NOMO-1 (cell line): ENCODE data around the gene DUOXA1.

ENCODE experiments used
- DNase-seq, 2 experiments: peaks; one replicate each; lab custom pipeline; 2025; ENCODE audit not compliant: unreplicated experiment in 2 of 2; lab: John Stamatoyannopoulos, UW

DUOXA1 gene

DNA sequence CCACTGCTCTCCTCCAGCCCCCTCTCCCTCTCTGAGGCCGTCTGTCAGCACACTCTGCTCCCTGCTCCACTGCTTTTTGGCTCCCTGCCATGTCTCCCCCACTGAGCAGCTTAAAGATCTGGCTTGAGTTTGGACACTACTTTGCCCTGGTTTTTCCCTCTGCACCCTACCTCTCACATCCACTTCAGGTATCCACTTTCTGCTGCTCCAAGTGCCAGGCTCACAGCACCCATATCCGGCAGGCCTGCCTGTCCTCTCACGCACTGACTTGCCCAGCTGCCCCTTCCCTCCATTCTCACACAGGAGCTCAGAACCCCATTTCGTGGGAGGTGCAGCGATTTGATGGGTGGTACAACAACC, 3.9 kb upstream of the DUOXA1 start:
- DNase-seq, result no peak

DNA sequence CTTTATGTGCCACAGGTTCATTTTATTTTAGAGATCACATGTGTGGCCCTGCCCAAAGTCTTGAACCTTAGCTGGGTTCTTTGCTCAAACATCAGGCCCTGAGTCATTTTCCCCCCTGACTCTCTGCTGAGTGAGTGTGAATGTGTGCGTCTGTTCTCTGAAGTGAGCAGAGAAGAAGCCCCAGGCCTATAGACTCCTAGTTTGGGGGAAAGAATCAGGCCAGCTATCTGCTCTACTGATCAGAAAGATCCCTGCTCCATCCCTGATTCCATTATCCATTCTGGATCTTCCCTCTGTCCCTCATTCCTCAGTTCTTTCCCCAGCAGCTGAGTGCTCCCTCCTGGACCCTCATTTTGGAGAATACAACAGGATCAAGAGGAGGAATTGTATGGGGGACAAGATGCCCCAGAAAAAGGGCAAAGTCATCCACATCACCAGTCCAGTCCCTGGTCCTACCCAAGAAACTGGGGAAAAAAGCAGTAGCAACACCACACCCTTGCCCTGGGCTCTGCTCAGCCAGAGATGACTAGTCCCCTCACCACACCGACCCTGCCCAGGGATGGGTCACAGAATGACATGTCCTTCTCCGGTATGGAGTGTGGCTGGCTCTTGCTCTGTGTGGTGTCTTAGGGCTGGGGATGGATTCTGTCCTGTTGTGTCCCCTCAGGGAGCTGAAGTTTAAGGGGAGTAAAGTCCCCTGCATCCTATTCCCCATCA, 3.3 kb upstream of the DUOXA1 start:
- no peak for DNase-seq

DNA sequence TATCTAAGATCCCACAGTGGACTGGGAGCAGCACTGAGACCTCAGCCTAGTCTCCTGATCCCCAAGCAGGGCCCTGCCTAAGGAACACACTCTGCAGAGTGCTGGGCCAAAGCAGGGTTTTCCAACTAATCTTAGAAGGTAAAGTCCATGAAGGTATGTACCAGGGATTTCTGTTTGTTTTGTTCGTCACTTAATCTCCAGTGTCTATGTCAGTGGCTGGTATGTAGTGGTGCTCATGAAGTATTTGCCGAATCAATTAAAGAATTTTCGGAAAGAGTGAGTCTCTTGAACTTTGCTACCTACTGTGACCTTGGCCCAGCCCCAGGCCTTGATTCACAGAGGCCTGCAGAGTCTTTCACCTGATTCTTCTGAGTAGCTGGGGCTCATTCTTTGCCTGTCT, 1.8 kb upstream of the DUOXA1 start:
- no peak for DNase-seq

DNA sequence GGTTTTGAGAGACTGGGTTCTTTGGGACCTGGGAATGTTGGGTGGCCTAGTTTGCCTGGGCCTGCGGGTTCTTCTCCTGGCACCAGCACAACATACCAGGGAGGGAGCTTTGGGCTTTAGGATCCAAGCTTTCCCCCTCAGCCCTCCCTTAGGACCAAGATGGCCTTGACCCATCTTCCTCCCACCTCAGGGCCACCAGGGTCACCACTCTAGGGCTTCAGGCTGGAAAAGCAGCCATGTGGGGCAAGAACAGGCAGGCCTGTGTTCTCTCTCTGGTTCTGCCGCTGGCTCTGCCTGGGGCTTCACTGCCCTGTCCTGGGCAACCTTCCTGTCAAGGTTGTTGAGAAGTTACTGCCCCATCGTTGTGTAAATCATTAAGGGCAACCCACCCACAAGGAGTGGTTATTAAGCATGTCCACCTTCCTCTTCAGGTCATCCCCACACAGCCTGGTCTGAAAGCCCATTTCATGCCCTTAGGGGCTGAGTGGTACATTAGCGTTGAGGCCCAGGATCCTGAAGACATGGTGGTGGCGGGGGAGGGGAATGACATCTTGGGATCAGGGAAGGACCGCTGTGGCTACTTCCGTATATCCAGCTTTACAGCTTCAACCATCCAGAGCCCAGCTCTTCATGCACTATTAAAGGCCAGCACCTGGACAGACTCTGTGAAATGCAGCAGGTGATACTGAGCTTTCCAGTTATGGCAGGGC, 767 bp upstream of the DUOXA1 start:
- no peak for DNase-seq

DNA sequence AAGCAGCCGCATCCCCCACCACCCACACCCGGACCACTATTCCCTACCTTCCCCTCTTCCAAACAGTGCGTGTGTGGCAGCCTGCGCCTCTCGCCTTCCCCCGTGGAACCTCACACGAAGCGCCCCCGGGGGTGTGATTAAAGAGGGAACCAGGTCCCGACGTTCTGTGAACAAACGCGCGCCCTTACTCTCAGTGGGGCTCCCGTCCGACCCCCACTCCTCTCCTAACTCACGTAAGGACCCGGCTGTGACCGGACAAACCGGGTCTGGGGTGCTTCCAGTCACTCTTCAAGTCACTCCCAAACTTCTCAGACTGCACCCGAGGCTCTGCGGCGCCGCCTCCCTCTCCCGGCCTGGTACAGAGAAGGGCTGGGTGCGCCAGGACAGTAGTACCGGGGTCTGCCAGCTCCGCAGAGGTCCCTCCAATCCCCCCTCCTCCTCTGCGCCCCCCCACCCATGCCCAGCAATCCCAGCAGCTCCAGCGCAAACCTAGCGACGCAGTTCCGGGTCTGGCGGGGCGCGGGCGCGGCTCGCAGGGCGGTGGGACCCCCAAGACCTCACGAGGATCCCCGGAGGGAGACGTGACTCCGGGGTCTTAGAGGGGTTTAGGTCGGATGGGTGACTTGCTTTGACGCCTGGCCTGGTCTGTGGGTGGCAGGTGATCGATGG, 574 bp downstream of the DUOXA1 start:
- DNase-seq, result no peak

DNA sequence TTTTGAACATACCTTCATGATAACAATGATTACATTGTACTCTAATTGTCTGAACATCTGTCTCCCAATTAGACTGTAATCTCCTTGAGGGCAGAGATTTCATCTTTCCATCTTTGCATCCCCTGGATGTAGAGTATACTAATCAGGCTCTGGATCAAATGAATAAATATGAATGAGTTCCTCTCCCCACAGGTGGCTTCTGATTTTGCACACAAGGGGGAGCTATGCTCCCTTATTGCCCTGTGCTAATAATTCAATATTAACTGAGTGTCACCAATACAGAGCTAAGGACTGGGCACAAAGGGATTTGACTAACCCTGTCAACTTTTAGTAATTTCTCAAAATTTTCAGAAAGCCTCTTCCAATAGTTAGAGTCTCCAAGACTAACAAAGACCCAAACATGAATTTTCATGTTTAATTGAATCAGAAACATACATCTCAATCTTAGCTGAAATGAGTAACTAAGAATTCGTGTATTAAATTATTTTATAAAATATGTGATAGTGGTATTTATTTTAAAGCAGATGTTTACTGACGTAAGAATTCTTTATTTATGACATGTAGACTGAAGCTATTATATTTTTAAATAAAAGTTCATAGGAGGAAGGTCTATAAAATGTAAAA, 3.0 kb downstream of the DUOXA1 start:
- peak in 1 of 2 experiments; percentile 28 for DNase-seq

DNA sequence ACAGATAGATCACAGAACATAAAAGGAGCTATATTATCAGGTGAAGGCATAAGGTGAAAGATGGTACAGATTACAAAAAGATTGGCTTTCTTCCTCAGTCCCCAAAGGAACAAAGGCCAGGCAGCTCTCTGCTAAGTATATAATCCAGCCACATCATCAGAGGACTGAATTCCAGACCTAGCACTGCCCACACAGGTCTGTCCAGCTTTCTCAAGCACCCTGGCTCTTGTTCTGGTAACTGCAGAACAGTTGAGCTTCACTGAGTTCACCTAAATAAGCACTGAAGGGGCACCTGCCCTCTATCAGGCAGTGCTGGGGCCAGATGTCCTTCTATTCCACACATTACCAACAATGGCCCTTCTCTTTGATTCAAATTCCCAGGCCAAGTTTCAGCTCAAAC, 6.3 kb downstream of the DUOXA1 start:
- no peak for DNase-seq

DNA sequence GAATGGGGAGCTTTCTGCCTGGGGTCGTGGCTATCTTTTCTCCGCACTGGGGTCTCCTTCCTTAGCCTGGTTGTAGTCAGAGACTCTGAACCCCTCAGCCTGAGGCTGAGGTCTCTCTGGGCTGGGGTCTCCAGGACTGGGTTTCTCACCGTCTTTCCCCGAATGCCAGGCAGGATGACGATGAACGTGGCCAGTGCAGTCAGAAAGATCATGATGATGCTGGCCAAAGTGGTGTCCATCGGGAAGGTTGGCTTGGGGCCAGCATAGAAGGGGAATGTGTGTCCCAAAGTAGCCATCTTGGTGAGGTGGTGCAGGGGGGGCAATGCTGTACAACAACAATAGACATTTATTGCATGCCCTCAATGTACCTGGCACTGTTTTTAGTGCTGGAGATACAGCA, 7.0 kb downstream of the DUOXA1 start:
- no peak for DNase-seq

DNA sequence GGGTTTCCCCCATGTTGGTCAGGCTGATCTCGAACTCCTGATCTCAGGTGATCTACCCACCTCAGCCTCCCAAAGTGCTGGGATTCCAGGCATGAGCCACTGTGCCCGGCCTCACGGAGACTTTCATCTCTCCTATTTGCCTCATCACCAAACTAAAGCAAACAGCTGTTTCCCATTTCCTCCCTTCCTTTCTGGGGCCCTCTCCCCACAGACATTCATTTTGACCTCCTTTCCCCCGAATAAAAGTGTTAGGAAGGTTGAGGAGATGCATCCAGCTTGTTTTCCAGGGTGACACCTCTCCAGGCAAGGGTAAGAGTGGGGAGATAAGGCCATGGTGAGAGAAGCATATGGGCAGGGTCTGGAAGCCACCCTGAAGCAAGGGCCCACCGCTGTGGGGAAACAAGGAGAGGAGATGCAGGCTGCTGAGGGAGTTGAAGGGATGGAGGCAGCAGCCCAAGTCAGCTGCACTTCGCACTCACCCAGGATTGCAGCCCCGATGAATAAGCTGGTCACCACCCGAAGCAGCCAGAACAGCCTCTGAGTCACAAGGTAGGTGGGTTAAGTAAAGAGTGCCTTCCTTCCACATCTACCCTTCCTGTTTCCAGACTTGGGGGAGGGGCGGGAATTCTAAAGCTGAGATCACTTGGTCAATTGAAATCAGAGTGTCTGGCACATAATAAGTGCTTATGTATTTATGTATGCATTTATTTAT, 7.8 kb downstream of the DUOXA1 start:
- DNase-seq, result no peak

DNA sequence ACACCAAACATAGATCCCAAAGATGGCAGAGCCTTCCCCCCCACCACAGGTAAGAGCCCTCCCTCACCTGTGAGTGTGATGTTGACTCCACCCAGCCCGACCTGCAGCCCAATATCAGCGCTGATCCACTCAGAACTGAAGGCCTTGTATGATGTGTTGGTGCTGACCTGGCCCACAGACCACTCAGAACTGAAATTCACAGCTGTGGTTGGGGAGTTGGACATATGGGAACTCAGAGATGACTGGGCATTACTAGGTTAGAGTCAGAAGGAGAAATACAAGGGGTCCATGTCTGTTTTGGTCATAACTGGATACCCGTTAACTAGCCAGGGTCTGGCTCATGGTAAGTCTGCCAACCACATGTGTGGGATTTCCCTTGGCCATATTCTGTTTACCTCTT, 8.7 kb downstream of the DUOXA1 start:
- DNase-seq, result no peak

DNA sequence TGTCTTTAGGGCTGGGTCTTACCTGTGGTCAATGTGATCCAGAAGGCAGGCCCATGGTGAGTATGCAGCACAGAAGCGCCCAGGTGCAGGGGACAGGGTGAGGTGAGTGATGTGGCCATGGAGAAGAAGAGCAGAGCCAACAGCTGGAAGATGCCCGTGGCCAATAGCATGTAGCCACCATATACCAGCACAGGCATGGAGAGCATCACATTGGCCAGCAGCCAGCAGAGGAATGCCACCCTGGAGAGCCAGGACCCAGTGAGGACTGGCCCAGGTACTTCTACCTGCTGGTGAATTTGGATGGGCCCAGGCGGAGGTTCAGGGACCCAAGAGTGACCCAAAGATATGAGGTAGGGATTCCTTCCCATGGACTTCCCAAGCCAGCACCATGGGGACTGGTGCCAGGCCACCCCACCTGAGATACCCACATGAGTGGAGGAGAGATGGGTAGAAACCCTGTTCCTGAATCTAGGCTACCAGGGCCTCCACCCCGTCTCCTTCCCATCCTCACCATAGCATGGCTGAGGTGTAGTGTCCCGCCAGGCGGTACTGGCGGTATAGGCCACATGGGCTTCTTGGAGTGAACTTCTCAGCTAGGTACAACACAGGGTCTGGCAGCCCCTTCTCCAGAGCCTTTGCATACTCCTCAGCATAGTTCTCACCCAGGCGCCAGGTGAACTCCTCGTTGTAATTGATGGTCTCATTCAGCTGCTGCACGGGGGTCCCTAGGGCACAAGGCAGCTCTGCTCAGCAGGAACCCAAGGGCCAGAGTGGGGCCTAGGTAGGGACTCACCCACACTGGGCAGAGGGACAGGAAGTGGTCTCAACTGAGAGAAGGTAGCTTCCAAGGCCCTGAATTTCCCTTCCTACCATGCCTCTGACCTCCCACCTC, 9.4 kb downstream of the DUOXA1 start:
- no peak for DNase-seq

DNA sequence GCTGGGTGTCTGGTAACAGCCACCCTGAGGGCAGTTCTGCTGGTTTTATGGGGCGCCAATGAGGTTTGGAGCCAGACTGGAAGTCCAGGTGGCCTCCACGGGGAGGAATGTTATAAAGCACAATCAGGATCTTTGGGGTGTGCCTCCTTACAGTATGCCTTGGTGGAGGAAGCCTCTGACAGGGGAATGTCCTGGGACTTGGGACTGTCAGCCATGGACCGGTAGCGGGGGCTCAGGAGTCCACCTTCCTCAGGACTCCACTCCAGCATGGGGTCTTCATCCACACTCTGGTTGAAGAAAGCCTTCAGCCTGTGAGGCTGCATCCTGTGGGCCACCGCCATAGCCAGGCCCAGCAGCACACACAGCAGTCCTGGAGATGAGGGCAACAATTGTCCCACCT, 10.7 kb downstream of the DUOXA1 start:
- no peak for DNase-seq

DNA sequence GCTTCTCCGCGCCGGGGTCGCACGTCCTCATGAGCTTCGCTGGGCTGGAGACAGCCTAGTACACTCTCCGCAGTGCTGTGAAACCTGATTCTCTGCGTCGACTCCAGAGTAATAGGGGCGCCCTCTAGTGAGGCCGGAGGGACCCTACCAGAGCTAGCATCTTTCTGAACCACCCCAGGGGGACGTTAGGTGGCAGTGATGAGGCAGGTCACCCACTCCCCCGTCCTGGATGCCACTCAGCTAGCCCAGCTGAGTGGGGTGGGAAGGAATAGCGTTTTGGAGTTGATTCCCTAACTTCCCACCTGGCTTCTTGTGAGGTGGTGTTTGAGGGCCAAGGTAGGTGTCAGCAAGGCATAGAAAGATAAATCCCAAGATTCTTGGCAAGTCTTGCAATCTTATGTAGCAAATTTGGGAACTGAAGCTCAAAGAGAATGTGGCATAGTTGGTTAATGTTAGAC, 11.5 kb downstream of the DUOXA1 start:
- peak; percentile 84 to 87 for DNase-seq

DNA sequence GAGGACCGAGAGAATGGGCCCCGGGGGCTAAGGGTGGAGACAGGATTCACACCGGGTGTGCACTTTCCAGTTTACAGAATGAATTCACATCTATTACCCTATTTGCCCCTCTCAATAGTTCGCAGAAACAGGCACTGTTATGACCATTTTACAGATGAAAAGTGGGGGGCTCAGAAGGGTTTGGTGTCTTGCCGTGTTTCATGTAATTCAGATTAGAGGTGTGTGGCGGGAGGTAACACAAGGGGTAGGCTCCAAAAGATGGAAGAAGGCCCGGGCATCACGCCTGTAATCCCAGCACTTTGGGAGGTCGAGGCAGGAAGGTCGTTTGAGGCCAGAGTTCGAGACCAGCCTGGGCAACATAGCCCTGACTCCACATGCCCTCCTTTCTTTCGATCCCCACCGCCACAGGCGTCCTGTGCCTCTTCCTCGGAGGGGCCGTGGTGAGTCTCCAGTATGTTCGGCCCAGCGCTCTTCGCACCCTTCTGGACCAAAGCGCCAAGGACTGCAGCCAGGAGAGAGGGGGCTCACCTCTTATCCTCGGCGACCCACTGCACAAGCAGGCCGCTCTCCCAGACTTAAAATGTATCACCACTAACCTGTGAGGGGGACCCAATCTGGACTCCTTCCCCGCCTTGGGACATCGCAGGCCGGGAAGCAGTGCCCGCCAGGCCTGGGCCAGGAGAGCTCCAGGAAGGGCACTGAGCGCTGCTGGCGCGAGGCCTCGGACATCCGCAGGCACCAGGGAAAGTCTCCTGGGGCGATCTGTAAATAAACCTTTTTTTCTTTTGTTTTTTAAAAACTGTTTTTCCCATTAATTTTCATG, 12.2 kb downstream of the DUOXA1 start:
- no peak for DNase-seq

DNA sequence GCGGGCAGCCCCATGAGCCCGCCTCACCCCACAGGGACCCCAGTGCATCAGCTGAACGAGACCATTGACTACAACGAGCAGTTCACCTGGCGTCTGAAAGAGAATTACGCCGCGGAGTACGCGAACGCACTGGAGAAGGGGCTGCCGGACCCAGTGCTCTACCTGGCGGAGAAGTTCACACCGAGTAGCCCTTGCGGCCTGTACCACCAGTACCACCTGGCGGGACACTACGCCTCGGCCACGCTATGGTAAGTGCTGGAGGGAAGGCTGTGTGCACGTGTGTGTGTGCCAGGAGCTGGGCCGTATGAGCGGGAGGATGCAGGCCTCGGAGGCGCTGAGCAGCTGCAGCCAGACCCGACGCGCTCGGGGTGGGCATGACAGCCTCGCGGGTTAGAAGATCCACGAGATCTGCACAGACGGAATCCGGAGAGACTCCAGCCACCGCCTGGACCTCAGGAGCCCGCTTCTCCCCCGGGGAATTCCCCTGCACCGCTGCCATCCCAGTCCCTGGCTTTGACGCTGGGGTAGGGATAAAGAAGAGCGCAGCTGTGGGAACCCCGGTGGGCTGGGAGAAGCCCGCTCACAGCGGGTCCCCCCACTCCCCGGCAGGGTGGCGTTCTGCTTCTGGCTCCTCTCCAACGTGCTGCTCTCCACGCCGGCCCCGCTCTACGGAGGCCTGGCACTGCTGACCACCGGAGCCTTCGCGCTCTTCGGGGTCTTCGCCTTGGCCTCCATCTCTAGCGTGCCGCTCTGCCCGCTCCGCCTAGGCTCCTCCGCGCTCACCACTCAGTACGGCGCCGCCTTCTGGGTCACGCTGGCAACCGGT, 13.0 kb downstream of the DUOXA1 start:
- no peak for DNase-seq

DNA sequence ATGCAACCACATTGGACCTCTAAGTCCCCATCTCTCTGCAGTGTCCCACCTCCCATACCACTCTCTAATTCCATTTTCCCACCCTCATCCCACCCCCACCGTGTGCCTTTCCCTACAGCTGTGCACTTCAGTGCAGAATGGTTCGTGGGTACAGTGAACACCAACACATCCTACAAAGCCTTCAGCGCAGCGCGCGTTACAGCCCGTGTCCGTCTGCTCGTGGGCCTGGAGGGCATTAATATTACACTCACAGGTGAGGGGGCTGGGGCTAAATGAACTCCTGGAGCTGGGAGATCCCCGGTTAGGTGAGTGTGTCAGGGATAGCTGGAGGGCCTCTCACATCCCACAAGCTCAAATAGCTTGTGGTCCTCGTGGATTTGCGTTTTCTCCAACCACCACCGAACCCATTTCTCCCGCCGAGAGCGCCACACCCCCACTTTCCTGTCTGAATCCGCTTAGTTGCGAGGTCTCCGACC, 13.6 kb downstream of the DUOXA1 start:
- no peak for DNase-seq

DNA sequence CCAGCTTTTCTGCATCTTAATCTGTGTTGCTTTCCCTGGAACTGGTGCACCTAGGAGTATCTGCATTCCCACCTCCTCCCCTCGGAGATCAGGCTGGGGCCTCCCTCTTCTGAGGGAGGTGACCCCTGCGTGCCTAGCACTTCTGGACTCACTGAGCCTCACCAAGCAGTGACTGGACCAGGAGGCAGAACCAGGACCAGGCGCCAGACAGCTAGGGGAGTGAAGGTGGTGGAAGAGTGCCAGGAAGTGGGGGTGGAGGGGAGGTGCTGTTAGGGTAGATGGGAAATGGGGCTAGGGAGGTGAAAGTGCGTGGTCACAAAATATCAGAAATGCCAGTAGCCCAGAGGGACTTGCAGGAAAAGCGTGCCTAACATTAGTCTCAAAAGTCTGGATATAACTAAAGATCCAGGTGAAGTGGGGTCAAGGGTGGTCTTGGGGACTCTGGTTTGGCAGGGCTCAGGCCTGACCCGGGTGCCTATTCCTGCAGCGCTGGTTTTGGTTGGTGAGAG, 14.3 kb downstream of the DUOXA1 start:
- DNase-seq, result no peak

DNA sequence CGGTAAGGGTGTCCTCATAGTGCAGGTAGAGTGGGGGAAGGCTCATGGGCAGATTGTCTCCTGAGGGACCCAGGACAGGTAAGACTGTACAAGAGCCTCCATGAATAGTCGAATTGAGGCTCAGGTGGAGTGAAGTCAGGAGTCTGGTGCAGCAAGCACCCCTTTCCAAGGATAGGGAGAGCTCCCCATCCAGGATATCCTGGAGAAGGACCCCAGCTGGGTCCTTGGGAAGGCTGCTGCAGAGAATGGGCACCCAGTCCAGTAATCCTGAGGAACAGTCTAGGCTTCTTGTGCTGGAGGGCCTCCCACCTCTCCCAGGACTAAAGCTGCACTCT, 15.0 kb downstream of the DUOXA1 start:
- no peak for DNase-seq
